Endothelial cell of hepatic sinusoid (primary cell): ENCODE data around the gene SMKR1.
"Not testable (repeated sequence)": the region's sequence is repeated elsewhere in the genome, so short reads cannot be mapped to it uniquely, and the experiment has no call there.

Experiments used
- in situ Hi-C: cut with HindIII; loops from 2 replicates; pipeline ENCODE4 v1.10.0; 2017; ENCODE audit warnings: low sequenced_read_pairs

SMKR1 gene

DNA sequence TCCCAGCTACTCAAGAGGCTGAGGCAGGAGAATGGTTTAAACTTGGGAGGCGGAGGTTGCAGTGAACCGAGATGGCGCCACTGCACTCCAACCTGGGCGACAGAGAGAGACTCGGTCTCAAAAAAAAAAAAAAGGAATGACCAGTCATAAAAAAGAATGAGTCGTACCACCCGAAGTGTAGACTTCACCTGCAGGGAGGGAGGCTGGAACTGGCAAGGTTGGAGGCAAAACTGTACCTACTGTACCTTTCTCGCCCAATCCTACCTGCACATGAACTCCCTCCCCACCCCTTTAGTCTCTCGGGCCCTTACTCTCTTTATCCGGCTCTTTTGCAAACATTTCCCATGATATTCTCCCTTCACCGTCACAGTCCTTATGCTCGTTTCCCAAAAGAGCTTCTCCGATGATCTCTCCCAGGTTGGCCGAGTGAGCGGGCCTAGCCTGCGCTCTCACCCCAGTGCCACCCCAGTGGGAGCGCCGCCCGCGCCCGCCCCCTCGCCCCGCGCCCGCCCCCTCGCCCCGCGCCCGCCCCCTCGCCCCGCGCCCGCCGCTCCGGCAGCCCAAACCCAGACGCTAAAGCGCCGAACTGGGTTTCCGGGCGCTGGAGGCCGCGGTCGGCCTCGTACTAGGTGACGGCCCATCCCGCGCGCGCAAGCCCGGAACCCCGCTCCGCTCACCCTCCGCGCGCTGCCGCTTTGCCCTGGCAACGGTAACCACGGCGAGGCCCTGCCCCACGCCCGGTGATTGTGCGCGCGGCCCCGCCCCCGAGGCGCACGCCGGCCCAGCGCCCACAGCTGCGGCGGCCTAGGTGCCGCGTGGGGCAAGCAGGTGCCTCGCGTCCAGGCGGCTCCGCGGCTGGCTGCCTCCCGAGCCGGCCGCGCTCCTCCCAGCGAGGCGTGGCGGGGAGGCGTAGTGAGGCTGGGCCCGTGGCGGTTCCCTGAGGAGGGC lies at the start of gene SMKR1:
SMKR1 (plus strand) TSS at position 772 of the 948 bp plus-strand sequence. CDS start 294 bp downstream, outside the sequence.
- in situ Hi-C loops: no loop called here

DNA sequence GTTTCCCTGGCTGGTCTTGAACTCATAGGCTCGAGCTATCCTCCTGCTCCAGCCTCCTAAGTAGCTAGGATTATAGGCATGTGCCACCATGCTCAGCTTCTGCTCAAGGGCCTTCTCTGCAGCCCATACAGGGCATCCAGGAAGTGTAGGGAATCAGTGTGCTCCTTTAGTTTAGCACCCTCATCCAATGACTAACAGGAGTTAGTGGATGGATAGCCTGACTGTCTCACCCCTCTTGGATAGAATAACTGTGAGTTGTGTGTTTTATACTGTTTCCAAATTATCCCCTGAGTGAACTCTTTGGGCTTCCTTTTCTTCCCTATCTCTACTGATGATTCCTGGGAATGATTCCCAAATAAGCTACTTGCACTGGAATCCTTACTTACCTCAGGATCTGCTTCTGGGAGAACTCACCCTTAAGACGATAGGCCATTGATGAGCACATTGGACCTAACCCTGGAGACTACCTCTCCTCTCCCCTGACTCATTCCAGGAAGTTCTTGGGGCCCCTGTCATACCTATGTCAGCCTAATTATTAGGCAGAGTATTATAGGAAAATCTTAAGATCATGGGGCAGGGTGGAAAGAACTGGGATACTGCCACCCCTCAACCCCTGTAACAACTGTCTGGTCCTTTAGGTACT lies 49.6 kb upstream of the SMKR1 start:
- in situ Hi-C loops: no loop called here

DNA sequence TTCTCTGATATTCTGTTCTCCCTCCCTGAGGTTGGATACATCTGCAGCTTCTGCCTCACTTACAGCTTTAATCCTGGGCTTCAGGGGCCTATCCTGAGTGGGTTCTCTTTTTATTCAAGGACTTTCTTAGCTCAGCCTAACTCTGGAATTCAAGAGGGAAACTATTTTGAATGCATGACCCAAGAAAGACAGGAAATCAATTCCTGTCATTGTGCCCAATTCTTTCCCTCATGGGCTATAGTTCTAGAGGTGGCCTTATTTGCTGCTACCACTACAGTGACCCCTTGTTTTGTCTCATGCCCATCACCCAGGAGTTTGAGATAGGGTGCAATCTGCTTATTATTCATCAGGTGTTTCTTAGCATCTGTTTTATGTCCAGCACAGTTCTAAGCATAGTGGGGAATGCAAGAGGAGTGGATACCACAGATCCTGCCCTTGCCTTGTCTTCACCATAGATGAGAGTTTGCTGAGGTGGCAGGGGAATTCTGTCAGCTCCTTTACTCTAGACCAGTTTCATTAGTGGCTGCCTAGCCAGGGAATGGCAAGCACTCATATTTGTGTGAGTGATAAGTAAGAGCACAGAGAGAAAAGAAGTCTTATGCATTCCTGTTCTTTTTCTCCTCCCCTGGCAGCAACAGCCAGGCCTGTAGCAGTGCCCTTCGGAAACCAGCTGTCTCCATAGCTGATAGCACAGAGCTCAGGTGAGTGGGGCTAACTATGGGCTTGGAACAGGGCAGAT lies 48.7 kb upstream of the SMKR1 start:
- in situ Hi-C loops: no loop called here

DNA sequence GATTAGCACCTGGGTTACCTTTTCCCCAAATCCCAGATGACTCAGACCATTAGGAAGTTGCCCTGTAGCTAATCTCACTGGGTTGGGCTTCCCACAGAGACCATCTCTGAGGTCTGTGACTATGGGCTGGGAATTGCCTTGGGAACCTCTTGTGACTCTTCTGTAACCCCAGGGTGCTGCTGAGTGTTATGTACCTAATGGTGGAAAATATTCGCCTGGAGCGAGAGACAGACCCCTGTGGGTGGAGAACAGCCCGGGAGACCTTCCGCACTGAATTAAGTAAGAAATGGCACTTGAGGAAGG lies 48.1 kb upstream of the SMKR1 start:
- in situ Hi-C loops: no loop called here

DNA sequence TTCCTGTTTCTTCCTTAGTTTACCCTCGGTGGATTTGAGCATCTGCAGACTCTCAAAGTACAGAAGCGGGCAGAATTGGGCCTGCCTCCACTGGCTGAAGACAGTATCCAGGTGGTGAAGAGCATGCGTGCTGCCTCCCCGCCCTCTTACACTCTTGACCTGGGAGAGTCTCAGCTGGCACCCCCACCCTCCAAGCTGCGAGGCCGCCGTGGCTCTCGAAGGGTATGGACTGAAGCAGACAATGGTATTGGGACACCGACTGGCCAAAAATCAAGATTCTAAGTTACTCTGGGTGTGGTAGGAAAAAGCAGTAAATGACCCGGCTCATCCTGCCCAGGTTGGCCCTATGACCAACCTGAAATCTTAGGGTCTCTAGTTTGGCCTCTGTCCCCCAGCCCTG lies 45.9 kb upstream of the SMKR1 start:
- in situ Hi-C loops: no loop called here

DNA sequence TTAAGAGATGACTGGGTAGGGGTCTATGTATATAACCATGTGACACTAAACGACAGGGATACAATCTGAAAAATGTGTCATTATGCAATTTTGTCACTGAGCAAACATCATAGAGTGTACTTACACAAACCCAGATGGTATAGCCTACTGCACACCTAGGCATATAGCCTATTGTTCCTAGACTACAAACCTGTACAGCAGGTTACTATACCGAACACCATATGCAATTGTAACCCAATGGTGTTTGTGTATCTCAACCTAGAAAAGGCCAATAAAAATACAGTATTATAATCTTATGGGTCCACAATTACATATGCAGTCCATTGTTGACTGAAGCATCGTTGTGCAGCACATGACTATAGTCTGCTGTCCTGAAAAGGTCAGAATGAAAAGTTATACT lies 45.2 kb upstream of the SMKR1 start:
- in situ Hi-C loops: no loop called here

- in situ Hi-C loops: no loop called here
Measured at GRCh38 chr7:129458171-129458570, 44.2 kb upstream of the SMKR1 start.

DNA sequence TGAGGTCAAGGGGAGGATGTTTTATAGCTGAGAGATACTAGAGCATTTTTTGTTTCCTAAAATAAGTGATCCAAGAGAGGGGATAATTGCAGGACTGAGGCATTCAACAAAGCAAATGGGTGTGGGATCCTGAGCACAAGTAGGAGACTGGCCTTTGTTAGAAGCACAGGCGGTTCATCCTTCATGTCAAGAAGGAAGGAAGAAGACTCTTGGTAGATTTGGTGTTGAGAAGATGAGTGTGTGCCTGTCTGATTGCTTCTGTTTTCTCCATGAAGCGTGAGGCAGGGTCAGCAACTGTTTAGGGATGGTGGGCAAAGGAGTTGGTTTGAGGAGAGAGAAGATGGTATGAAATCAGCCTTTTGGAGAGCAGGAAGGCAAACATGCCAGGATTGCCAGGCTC lies 40.5 kb upstream of the SMKR1 start:
- in situ Hi-C loops: no loop called here

DNA sequence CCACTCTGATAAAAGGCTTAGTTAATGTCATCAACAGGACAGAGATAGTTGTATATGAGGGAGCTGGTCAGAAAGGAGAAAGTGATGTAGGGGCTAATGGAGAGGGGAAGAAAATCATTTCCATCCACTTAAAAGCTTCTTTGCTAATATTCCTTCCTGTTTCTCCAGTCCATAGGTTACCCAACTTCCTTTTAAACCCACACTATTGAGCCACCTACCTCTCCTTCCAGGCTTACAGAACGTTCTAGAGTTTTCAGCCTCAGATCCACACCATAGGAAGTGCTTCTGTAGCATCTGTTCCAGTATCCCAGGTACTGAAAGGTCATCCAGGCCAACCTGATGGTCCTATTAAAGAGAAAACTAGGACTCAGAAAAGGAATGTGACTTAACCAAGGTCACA lies 39.9 kb upstream of the SMKR1 start:
- in situ Hi-C loops: no loop called here

DNA sequence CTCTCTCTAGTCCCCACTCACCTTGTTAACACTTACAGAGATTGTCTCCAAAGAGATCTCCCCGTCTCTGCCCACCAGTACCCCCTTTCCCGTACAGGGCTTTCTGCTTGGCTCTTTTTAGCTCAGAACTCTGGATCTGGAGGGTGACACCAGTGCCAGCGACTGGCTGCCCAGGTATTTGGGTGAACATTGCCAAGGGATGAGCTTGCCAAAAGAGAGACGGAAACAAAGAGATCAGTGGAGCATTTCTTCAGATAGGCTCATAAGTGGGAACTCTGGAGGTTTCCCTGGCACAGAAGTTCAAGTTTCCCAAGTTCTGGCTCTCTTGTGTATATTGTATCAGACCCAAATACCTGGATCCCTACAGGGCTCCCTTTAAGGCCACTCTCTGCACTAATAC lies 38.1 kb upstream of the SMKR1 start:
- in situ Hi-C loops: no loop called here

GRCh38 chr7:129465080-129465479 lies 37.3 kb upstream of the SMKR1 start:
- in situ Hi-C loops: no loop called here

DNA sequence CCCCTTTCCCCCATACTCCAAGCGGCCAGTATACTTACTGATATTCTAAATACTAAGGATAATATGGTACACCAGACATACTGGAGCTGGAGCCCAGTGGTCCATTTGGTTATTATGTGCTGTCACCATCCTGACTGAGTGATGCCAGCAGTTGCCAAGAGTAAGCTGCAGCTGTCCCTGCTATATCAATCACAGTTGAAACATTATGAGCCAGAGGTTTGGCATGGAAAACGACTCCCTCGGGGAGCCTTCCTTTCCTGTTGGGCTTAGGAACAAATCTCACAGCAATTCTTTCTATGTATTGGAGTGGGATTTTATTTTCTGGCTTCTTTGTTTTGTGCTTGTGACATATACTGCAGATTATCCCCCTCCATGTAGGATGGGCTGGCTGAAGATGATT lies 35.5 kb upstream of the SMKR1 start:
- in situ Hi-C loops: no loop called here

GRCh38 chr7:129468087-129468486 lies 34.2 kb upstream of the SMKR1 start:
- in situ Hi-C loops: no loop called here

GRCh38 chr7:129468547-129468946 lies 33.8 kb upstream of the SMKR1 start:
- in situ Hi-C loops: no loop called here

DNA sequence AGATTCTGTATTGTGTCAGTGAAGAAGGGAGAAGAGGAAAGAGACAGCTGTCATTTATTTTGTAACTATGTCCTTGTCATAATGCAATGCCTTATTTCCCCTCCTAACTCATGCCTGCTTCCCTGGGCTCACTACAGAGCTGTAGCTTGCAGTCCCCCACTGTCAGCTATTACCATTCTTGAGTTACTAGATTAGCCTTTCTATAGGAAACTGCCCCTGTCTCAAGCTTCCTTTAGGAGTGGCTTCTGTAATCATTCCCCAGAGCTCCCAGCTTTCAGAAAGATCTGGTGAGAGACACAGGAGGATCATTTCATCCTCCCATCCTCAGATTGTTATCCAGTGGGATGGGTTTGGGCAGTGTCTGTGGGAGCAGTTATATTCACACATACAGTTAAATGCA lies 32.4 kb upstream of the SMKR1 start:
- in situ Hi-C loops: no loop called here

- in situ Hi-C loops: no loop called here
Measured at GRCh38 chr7:129470411-129470810, 31.9 kb upstream of the SMKR1 start.

GRCh38 chr7:129471402-129471827 lies 30.9 kb upstream of the SMKR1 start:
- in situ Hi-C loops: no loop called here

DNA sequence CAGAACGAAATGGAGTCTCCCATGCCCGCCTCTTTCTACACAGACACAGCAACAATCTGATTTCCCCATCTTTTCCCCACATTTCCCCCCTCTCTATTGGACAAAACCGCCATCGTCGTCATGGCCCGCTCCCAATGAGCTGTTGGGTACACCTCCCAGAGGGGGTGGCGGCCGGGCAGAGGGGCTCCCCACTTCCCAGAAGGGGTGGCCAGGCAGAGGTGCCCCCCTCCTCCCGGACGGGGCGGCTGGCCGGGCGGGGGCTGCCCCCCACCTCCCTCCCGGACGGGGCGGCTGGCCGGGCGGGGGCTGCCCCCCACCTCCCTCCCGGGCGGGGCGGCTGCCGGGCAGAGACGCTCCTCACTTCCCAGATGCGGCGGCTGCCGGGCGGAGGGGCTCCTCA lies 26.4 kb upstream of the SMKR1 start:
- in situ Hi-C loops: not testable (repeated sequence)

DNA sequence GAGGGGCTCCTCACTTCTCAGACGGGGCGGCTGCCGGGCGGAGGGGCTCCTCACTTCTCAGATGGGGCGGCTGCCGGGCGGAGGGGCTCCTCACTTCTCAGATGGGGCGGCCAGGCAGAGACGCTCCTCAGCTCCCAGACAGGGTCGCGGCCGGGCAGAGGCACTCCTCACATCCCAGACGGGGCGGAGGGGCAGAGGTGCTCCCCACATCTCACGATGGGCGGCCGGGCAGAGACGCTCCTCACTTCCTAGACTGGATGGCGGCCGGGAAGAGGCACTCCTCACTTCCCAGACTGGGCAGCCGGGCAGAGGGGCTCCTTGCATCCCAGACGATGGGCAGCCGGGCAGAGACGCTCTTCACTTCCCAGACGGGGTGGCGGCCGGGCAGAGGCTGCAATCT lies 25.9 kb upstream of the SMKR1 start:
- in situ Hi-C loops: not testable (repeated sequence)

DNA sequence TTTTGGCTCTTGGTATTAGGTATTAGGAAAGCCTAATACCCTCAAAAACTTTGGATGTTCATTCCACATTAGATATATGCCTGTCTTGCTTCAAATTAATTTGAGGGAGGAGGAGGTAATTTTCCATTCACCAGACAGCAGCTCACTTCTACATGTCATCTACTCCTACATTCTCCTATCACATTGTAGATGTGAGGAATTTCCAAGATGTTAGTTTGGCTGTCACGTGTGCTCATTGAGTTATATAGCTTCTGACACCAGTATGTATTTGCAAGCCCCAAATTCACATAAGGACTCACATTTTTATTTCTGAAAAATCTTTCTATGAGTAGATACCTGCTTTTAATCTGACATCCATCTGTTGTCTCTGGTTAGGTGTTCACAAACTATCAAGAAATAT lies 22.5 kb upstream of the SMKR1 start:
- in situ Hi-C loops: no loop called here

GRCh38 chr7:129480674-129481363 lies 21.5 kb upstream of the SMKR1 start:
- in situ Hi-C loops: no loop called here
